KMS-11 (cell line): ENCODE results near the gene OSBPL8.
"Not testable (repeated sequence)": the region's sequence is repeated elsewhere in the genome, so short reads cannot be mapped to it uniquely, and the experiment has no call there.

Experiments
- H2AFZ ChIP-seq: fragments of 200-600 bp; sonication (generic); 2 replicates; pipeline ENCODE4 v1.6.1; 2016; ENCODE audit warnings: antibody characterized with exemption, mixed run types, low read depth
- H3K27ac ChIP-seq: fragments of 200-600 bp; sonication (generic); 2 replicates; pipeline ENCODE4 v1.6.1; 2016; ENCODE audit warnings: mild to moderate bottlenecking, mixed run types
- H3K27me3 ChIP-seq: fragments of 200-600 bp; sonication (generic); 2 replicates; pipeline ENCODE4 v1.6.1; 2017; ENCODE audit warnings: mild to moderate bottlenecking, low read depth, mixed run types, moderate library complexity; ENCODE audit not compliant: insufficient read depth
- H3K36me3 ChIP-seq: fragments of 200-600 bp; sonication (generic); 2 replicates; pipeline ENCODE4 v1.6.1; 2017; ENCODE audit warnings: mild to moderate bottlenecking, mixed run types; ENCODE audit not compliant: insufficient read depth
- H3K4me1 ChIP-seq: fragments of 200-600 bp; sonication (generic); 2 replicates; pipeline ENCODE4 v1.6.1; 2016; ENCODE audit warnings: mild to moderate bottlenecking, low read depth, mixed run types; ENCODE audit not compliant: poor library complexity, severe bottlenecking
- H3K4me2 ChIP-seq: fragments of 200-600 bp; sonication (generic); 2 replicates; pipeline ENCODE4 v1.7.0; 2016; ENCODE audit warnings: mild to moderate bottlenecking, mixed run types
- H3K4me3 ChIP-seq: fragments of 200-600 bp; sonication (generic); IDR thresholded peaks from 2 replicates; pipeline ENCODE4 v1.6.1; 2017; ENCODE audit warnings: low read depth, low read length, mixed read lengths; ENCODE audit not compliant: insufficient read depth
- H3K79me2 ChIP-seq: fragments of 200-600 bp; sonication (generic); 2 replicates; pipeline ENCODE4 v1.6.1; 2016; ENCODE audit warnings: low read depth, mixed run types; ENCODE audit not compliant: insufficient read depth
- H3K9ac ChIP-seq: fragments of 200-600 bp; sonication (generic); 2 replicates; pipeline ENCODE4 v1.6.1; 2016; ENCODE audit warnings: mild to moderate bottlenecking, mixed run types
- H4K20me1 ChIP-seq: fragments of 200-600 bp; sonication (generic); 2 replicates; pipeline ENCODE4 v1.6.1; 2016; ENCODE audit warnings: mild to moderate bottlenecking, mixed run types; ENCODE audit not compliant: insufficient read depth
- CTCF ChIP-seq: fragments of 200-600 bp; sonication (generic); conservative IDR thresholded peaks from 2 replicates; pipeline ENCODE4 v1.6.1; 2017; ENCODE audit warnings: low read depth, mild to moderate bottlenecking, antibody characterized with exemption, low read length, moderate library complexity, mixed read lengths

OSBPL8 gene

GRCh38 chr12:76518699-76519098 lies 40.9 kb downstream of the OSBPL8 start:
- Histone ChIP-seq H3K27ac (no peak overlapping the region), H4K20me1 (no peaks in the 10 kb centered on the region), H3K9ac (no peak overlapping the region), H2AFZ (no peak overlapping the region), H3K4me3 (no peak overlapping the region), H3K4me1 (no peaks in the 10 kb centered on the region), H3K27me3 (no peaks in the 10 kb centered on the region), H3K4me2 (no peak overlapping the region), H3K79me2 (peaks cover 8% of the 10 kb centered on the region; the same call in 1 of the 2 replicates), H3K36me3 (no peaks in the 10 kb centered on the region)
- no peak for TF ChIP-seq CTCF

GRCh38 chr12:76515271-76515670 lies 44.3 kb downstream of the OSBPL8 start:
- no peaks in the 10 kb centered on the region for H3K36me3 ChIP-seq
- H3K4me1 ChIP-seq: no peaks in the 10 kb centered on the region
- no peak overlapping the region for H3K27ac ChIP-seq
- H3K27me3 ChIP-seq: no peaks in the 10 kb centered on the region
- H4K20me1 ChIP-seq: no peaks in the 10 kb centered on the region
- H3K79me2 ChIP-seq: no peaks in the 10 kb centered on the region
- TF ChIP-seq CTCF: no peak
- no peak overlapping the region for H3K9ac ChIP-seq
- H2AFZ ChIP-seq: no peak overlapping the region
- H3K4me2 ChIP-seq: no peak overlapping the region
- H3K4me3 ChIP-seq: no peak overlapping the region

GRCh38 chr12:76511116-76511716 lies 48.4 kb downstream of the OSBPL8 start:
- H3K79me2 ChIP-seq, H3K9ac ChIP-seq, H3K4me3 ChIP-seq, H3K4me1 ChIP-seq, H3K36me3 ChIP-seq, H3K27ac ChIP-seq, H3K4me2 ChIP-seq, H4K20me1 ChIP-seq, H2AFZ ChIP-seq, H3K27me3 ChIP-seq: not testable (repeated sequence)

GRCh38 chr12:76508128-76508980 lies 51.2 kb downstream of the OSBPL8 start:
- Histone ChIP-seq H2AFZ (no peak overlapping the region), H3K27me3 (no peaks in the 10 kb centered on the region), H3K4me2 (no peak overlapping the region), H3K36me3 (no peaks in the 10 kb centered on the region), H3K27ac (no peak overlapping the region), H3K9ac (no peak overlapping the region), H3K4me3 (no peak overlapping the region), H4K20me1 (no peaks in the 10 kb centered on the region), H3K4me1 (no peaks in the 10 kb centered on the region), H3K79me2 (no peaks in the 10 kb centered on the region)
- TF ChIP-seq CTCF: no peak

- H3K4me2 ChIP-seq: no peak overlapping the region
- H3K27ac ChIP-seq: no peak overlapping the region
- H3K4me1 ChIP-seq: no peaks in the 10 kb centered on the region
- no peak overlapping the region for H3K9ac ChIP-seq
- no peak for TF ChIP-seq CTCF
- no peaks in the 10 kb centered on the region for H3K36me3 ChIP-seq
- H3K79me2 ChIP-seq: no peaks in the 10 kb centered on the region
- H3K4me3 ChIP-seq: no peak overlapping the region
- H2AFZ ChIP-seq: no peak overlapping the region
- no peaks in the 10 kb centered on the region for H4K20me1 ChIP-seq
- no peaks in the 10 kb centered on the region for H3K27me3 ChIP-seq
Observed at GRCh38 chr12:76506149-76506548, 53.4 kb downstream of the OSBPL8 start.
